ENCODE results near the gene ELN.

Gene ELN

DNA sequence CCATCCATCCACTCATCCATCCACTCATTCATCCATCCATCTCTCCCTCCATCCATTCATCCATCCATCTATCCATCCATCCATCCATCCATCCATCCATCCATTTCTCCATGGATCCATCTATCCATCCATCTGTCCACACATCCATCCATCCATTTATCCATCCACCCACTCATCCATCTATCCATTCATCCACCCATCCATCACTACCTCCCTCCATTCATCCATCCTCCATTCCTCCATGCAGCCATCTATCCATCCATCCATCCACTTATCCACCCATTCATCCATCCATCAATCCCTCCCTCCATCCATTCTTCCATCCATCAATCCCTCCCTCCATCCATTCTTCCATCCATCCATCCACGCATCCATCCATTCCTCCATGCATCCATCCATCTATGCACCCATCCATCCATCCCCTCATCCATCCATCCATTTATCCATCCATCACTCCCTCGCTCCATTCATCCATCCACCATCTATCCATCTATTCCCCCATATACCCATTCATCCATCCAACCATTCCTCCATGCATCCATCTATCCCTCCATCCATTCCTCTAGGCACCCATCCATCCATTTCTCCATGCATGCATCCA, 21.1 kb downstream of the ELN start:
- peaks cover 2% of the 10 kb centered on the region for H3K27me3 ChIP-seq (replicated peaks)
- DNase-seq = no peak
- TF ChIP-seq, protein P1, sequence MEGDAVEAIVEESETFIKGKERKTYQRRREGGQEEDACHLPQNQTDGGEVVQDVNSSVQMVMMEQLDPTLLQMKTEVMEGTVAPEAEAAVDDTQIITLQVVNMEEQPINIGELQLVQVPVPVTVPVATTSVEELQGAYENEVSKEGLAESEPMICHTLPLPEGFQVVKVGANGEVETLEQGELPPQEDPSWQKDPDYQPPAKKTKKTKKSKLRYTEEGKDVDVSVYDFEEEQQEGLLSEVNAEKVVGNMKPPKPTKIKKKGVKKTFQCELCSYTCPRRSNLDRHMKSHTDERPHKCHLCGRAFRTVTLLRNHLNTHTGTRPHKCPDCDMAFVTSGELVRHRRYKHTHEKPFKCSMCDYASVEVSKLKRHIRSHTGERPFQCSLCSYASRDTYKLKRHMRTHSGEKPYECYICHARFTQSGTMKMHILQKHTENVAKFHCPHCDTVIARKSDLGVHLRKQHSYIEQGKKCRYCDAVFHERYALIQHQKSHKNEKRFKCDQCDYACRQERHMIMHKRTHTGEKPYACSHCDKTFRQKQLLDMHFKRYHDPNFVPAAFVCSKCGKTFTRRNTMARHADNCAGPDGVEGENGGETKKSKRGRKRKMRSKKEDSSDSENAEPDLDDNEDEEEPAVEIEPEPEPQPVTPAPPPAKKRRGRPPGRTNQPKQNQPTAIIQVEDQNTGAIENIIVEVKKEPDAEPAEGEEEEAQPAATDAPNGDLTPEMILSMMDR (IDR thresholded peaks at IDR 0.05; ENCODE audit: low read depth, low read length, missing control alignments) = no peak

GRCh38 chr7:74049997-74050798, 22.2 kb downstream of the ELN start:
- Histone ChIP-seq H3K27me3 (replicated peaks) (peaks cover 2% of the 10 kb centered on the region), H3K36me3 (replicated peaks) (no peaks in the 10 kb centered on the region), H3K4me3 (ENCODE audit: low read depth, low read length) (no peak overlapping the region), H3K27ac (no peak overlapping the region)
- DNase-seq = no peak
- TF ChIP-seq, protein P1 (IDR thresholded peaks at IDR 0.05; ENCODE audit: low read depth, low read length, missing control alignments) = no peak
- in situ Hi-C loops (cut with HindIII; ENCODE audit: low pct_ligation_motif_present, low sequenced_read_pairs) = loop anchor here (25.0 kb wide), 1 partner anchor 362 kb away; no protein-coding TSS in a partner anchor

More for the DNA sequence above, 21.1 kb downstream of the ELN start:
- in situ Hi-C loops (cut with HindIII; ENCODE audit: low pct_ligation_motif_present, low sequenced_read_pairs) = no loop called here
- Histone ChIP-seq H3K4me3 (ENCODE audit: low read depth, low read length) (no peak overlapping the region), H3K27ac (no peak overlapping the region), H3K36me3 (replicated peaks) (no peaks in the 10 kb centered on the region)

- in situ Hi-C loops (cut with HindIII; ENCODE audit: low pct_ligation_motif_present, low sequenced_read_pairs) = loop anchor here (25.0 kb wide), 1 partner anchor 361 kb away; no protein-coding TSS in a partner anchor
- H3K27me3 ChIP-seq (replicated peaks) = peaks cover 2% of the 10 kb centered on the region
- H3K27ac ChIP-seq = no peak overlapping the region
- no peaks in the 10 kb centered on the region for H3K36me3 ChIP-seq (replicated peaks)
- H3K4me3 ChIP-seq (ENCODE audit: low read depth, low read length) = no peak overlapping the region
- TF ChIP-seq, protein P1 (IDR thresholded peaks at IDR 0.05; ENCODE audit: low read depth, low read length, missing control alignments) = no peak
- DNase-seq = no peak
Measured at GRCh38 chr7:74051193-74051592, 23.2 kb downstream of the ELN start.

DNA sequence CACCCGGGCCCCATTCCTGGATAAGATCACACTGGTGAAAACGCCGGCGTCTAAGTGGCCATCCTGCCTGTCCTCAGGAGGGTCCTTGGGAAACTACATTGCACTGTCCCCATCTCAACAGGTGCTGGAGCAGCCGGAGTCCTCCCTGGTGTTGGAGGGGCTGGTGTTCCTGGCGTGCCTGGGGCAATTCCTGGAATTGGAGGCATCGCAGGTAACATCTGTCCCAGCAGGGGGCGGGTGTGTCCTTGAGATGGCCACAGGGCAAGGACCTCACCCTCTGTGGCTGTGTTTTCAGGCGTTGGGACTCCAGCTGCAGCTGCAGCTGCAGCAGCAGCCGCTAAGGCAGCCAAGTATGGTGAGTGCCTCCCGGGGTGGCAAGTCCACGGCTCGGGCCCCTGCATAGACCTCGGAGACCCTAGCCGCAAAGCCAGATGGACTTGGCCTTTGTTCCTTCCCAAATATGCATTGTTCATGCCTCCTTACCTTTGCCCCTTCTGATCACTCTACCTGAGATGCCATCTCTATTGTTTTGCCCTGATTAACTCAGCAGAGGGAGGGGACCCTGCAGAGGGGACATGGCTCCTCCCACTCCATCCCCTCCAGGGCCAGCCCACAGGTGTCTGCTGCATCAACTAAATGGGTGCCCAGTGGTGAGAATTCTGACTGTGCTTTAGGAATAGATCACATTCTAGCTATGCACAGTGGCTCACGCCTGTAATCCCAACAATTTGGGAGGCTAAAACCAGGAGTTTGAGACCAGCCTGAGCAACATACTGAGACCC, 23.8 kb downstream of the ELN start:
- in situ Hi-C loops (cut with HindIII; ENCODE audit: low pct_ligation_motif_present, low sequenced_read_pairs) = loop anchor here (25.0 kb wide), 1 partner anchor 360 kb away; no protein-coding TSS in a partner anchor
- Histone ChIP-seq H3K27ac (no peak overlapping the region), H3K27me3 (replicated peaks) (peaks cover 2% of the 10 kb centered on the region), H3K4me3 (ENCODE audit: low read depth, low read length) (no peak overlapping the region), H3K36me3 (replicated peaks) (no peaks in the 10 kb centered on the region)
- TF ChIP-seq, protein P1 (IDR thresholded peaks at IDR 0.05; ENCODE audit: low read depth, low read length, missing control alignments) = peak; percentile 67
- DNase-seq = no peak

- in situ Hi-C loops (cut with HindIII; ENCODE audit: low pct_ligation_motif_present, low sequenced_read_pairs) = loop anchor here (25.0 kb wide), 1 partner anchor 360 kb away; no protein-coding TSS in a partner anchor
- Histone ChIP-seq H3K27ac (no peak overlapping the region), H3K36me3 (replicated peaks) (no peaks in the 10 kb centered on the region), H3K27me3 (replicated peaks) (peaks cover 2% of the 10 kb centered on the region), H3K4me3 (ENCODE audit: low read depth, low read length) (no peak overlapping the region)
- TF ChIP-seq, protein P1 (IDR thresholded peaks at IDR 0.05; ENCODE audit: low read depth, low read length, missing control alignments) = no peak
- no peak for DNase-seq
Measured at GRCh38 chr7:74052628-74053027, 24.7 kb downstream of the ELN start.

All from brain microvascular endothelial cell (primary cell).